MM.1S (cell line): ENCODE data around the gene RABEP2.

Source experiments
- DNase-seq: peaks from one replicate; pipeline ENCODE4 v3.0.0-alpha.2; 2015
- H2AFZ ChIP-seq: fragments of 300-600 bp; sonication (generic); 2 replicates; pipeline ENCODE4 v1.6.0; 2016; ENCODE audit warnings: antibody characterized with exemption, low read length
- H3F3A ChIP-seq: fragments of 300-600 bp; sonication (generic); 2 replicates; pipeline ENCODE4 v1.6.1; 2016; ENCODE audit warnings: mild to moderate bottlenecking, antibody characterized with exemption, low read length, moderate library complexity, mixed read lengths; ENCODE audit not compliant: insufficient read depth
- H3K27ac ChIP-seq: fragments of 300-600 bp; sonication (generic); 2 replicates; pipeline ENCODE4 v1.5.1; 2016; ENCODE audit warnings: mild to moderate bottlenecking, low read length
- H3K27me3 ChIP-seq: fragments of 300-600 bp; sonication (generic); replicated peaks from 2 replicates; pipeline ENCODE4 v1.6.0; 2016; ENCODE audit warnings: low read length; ENCODE audit not compliant: insufficient read depth
- H3K36me3 ChIP-seq: fragments of 300-600 bp; sonication (generic); replicated peaks from 2 replicates; pipeline ENCODE4 v1.6.1; 2016; ENCODE audit warnings: mild to moderate bottlenecking, low read length, mixed read lengths; ENCODE audit not compliant: insufficient read depth
- H3K4me1 ChIP-seq: fragments of 300-600 bp; sonication (generic); 2 replicates; pipeline ENCODE4 v1.6.1; 2016; ENCODE audit warnings: low read length, mixed read lengths
- H3K4me2 ChIP-seq: fragments of 300-600 bp; sonication (generic); 2 replicates; pipeline ENCODE4 v1.6.0; 2016; ENCODE audit warnings: low read depth, low read length
- H3K4me3 ChIP-seq: fragments of 300-600 bp; sonication (generic); 2 replicates; pipeline ENCODE4 v1.5.1; 2016; ENCODE audit warnings: low read length, mixed read lengths
- H3K79me2 ChIP-seq: fragments of 300-600 bp; sonication (generic); 2 replicates; pipeline ENCODE4 v1.6.1; 2016; ENCODE audit warnings: mixed run types, low read length, mixed read lengths
- H3K9ac ChIP-seq: fragments of 300-600 bp; sonication (generic); 2 replicates; pipeline ENCODE4 v1.6.1; 2016; ENCODE audit warnings: low read length, mixed read lengths
- H3K9me2 ChIP-seq: fragments of 300-600 bp; sonication (generic); replicated peaks from 2 replicates; pipeline ENCODE4 v1.6.1; 2016; ENCODE audit warnings: mild to moderate bottlenecking, low read length, mixed read lengths; ENCODE audit not compliant: insufficient read depth
- H3K9me3 ChIP-seq: fragments of 300-600 bp; sonication (generic); replicated peaks from 2 replicates; pipeline ENCODE4 v1.6.1; 2016; ENCODE audit warnings: mild to moderate bottlenecking, low read length, mixed read lengths; ENCODE audit not compliant: insufficient read depth
- H4K20me1 ChIP-seq: fragments of 300-600 bp; sonication (generic); 2 replicates; pipeline ENCODE4 v1.6.1; 2016; ENCODE audit warnings: mild to moderate bottlenecking, low read length, moderate library complexity, mixed read lengths; ENCODE audit not compliant: insufficient read depth
- EZH2 ChIP-seq: fragments of 300-600 bp; sonication (generic); optimal IDR thresholded peaks from 2 replicates; pipeline ENCODE3; 2017; ENCODE audit warnings: low read depth, mild to moderate bottlenecking, antibody characterized with exemption, low read length, mixed read lengths
- EZH2phosphoT487 ChIP-seq: fragments of 300-600 bp; sonication (generic); IDR thresholded peaks from 2 replicates; pipeline ENCODE4 v1.6.1; 2018; ENCODE audit warnings: antibody characterized with exemption, low read length
- TF ChIP-seq, protein P1 (sequence below): fragments of 300-600 bp; sonication (generic); IDR thresholded peaks from 2 replicates; pipeline ENCODE4 v1.5.1; 2016; ENCODE audit warnings: antibody characterized with exemption, low read length, mixed read lengths

The RABEP2 gene

GRCh38 chr16:28867241-28867640 is 57.8 kb downstream of the RABEP2 start:
- H3K9ac ChIP-seq, result no peak overlapping the region
- H3K79me2 ChIP-seq, result peaks cover 43% of the 10 kb centered on the region
- no peaks in the 10 kb centered on the region for H3K36me3 ChIP-seq
- peaks cover 4% of the 10 kb centered on the region; the same call in 1 of the 2 replicates for H3K4me1 ChIP-seq
- no peaks in the 10 kb centered on the region for H4K20me1 ChIP-seq
- no peak overlapping the region for H3K4me2 ChIP-seq
- H3K4me3 ChIP-seq, result no peak overlapping the region
- 0 out of 2 replicates have a peak, but pooled peaks cover 2% of the 10 kb centered on the region for H3F3A ChIP-seq
- no peak for DNase-seq
- no peaks in the 10 kb centered on the region for H3K9me2 ChIP-seq
- no peak overlapping the region for H2AFZ ChIP-seq
- no peak overlapping the region for H3K27ac ChIP-seq
- H3K27me3 ChIP-seq, result no peaks in the 10 kb centered on the region
- TF ChIP-seq, protein P1, sequence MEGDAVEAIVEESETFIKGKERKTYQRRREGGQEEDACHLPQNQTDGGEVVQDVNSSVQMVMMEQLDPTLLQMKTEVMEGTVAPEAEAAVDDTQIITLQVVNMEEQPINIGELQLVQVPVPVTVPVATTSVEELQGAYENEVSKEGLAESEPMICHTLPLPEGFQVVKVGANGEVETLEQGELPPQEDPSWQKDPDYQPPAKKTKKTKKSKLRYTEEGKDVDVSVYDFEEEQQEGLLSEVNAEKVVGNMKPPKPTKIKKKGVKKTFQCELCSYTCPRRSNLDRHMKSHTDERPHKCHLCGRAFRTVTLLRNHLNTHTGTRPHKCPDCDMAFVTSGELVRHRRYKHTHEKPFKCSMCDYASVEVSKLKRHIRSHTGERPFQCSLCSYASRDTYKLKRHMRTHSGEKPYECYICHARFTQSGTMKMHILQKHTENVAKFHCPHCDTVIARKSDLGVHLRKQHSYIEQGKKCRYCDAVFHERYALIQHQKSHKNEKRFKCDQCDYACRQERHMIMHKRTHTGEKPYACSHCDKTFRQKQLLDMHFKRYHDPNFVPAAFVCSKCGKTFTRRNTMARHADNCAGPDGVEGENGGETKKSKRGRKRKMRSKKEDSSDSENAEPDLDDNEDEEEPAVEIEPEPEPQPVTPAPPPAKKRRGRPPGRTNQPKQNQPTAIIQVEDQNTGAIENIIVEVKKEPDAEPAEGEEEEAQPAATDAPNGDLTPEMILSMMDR, result no peak
- TF ChIP-seq EZH2 (no peak), EZH2phosphoT487 (no peak)
- H3K9me3 ChIP-seq, result no peaks in the 10 kb centered on the region

- Histone ChIP-seq H3F3A (peaks cover 7% of the 10 kb centered on the region; the same call in 1 of the 2 replicates), H3K27ac (no peak overlapping the region), H3K27me3 (no peaks in the 10 kb centered on the region), H2AFZ (no peak overlapping the region), H3K79me2 (peaks cover 43% of the 10 kb centered on the region), H3K4me3 (no peak overlapping the region), H3K4me2 (no peak overlapping the region), H3K9me3 (no peaks in the 10 kb centered on the region), H3K9me2 (no peaks in the 10 kb centered on the region), H3K4me1 (peaks cover 4% of the 10 kb centered on the region; the same call in 1 of the 2 replicates), H3K9ac (no peak overlapping the region), H4K20me1 (no peaks in the 10 kb centered on the region), H3K36me3 (no peaks in the 10 kb centered on the region)
- TF ChIP-seq, protein P1, result no peak
- TF ChIP-seq EZH2phosphoT487 (no peak), EZH2 (no peak)
- DNase-seq, result no peak
These were observed 58.6 kb downstream of the RABEP2 start for GRCh38 chr16:28866454-28866804.

- Histone ChIP-seq H3F3A (peaks cover 7% of the 10 kb centered on the region; the same call in 1 of the 2 replicates), H3K4me1 (peaks cover 4% of the 10 kb centered on the region; the same call in 1 of the 2 replicates), H3K79me2 (peaks cover 43% of the 10 kb centered on the region), H3K4me2 (no peak overlapping the region), H2AFZ (no peak overlapping the region), H3K9ac (no peak overlapping the region), H3K9me3 (no peaks in the 10 kb centered on the region), H3K27me3 (no peaks in the 10 kb centered on the region), H3K36me3 (no peaks in the 10 kb centered on the region), H3K9me2 (no peaks in the 10 kb centered on the region), H3K27ac (no peak overlapping the region), H4K20me1 (no peaks in the 10 kb centered on the region), H3K4me3 (no peak overlapping the region)
- DNase-seq, result no peak
- TF ChIP-seq EZH2, result no peak
- TF ChIP-seq, protein P1, result no peak
These were observed 59.1 kb downstream of the RABEP2 start for GRCh38 chr16:28865722-28866453.
